ELR (cell line): ENCODE results near the gene SLC16A12.

Experiments
- DNase-seq: peaks from one replicate; pipeline ENCODE4 v3.0.0-alpha.2; 2015; ENCODE audit warnings: low read depth

SLC16A12 gene, protein sequence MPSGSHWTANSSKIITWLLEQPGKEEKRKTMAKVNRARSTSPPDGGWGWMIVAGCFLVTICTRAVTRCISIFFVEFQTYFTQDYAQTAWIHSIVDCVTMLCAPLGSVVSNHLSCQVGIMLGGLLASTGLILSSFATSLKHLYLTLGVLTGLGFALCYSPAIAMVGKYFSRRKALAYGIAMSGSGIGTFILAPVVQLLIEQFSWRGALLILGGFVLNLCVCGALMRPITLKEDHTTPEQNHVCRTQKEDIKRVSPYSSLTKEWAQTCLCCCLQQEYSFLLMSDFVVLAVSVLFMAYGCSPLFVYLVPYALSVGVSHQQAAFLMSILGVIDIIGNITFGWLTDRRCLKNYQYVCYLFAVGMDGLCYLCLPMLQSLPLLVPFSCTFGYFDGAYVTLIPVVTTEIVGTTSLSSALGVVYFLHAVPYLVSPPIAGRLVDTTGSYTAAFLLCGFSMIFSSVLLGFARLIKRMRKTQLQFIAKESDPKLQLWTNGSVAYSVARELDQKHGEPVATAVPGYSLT

DNA sequence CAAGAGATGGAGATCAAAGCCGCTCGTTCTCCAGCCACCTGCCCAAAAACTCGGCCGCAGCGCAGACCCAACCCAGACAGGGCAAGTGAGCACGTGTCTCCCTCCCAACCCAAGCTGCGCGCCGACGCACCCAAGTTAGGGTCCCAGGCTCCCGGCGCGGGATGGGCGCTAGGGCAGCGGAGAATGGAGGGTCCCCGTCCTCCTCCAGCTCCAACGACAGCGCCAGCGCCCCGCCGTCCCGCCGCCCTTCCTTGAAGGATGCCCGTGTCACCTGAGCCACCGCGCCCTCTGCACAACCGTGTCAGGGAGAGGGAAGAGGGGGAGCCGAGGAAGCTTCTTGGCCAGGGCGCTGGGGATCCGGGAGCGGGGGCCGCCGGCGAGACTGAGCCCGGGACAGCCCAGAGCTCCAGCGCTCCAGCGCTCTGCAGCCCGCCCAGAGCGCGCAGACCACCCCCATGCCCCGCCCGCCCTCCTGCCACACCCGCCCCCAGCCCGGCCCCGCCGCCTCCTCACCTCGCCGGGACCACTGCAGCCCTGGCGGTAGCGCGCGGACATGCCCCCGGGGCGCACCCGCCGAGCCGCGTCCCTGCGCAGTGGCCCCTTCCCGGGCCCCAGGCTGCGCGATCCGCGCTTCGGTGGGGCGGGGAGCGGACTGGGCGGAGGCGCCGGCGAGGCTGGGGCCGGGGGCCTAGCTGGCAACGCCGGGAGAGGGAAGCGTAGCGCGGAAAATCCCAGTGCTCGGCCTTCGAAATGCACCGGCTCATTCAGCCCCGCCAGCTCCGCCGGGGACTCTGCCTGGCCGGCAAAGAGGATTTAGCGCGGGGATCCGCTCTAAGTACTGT is at the start of gene SLC16A12:
SLC16A12 (minus strand) TSS at position 424 of the 842 bp plus-strand sequence. CDS start 73,016 bp downstream, outside the sequence.
- DNase-seq = peak; percentile 20

DNA sequence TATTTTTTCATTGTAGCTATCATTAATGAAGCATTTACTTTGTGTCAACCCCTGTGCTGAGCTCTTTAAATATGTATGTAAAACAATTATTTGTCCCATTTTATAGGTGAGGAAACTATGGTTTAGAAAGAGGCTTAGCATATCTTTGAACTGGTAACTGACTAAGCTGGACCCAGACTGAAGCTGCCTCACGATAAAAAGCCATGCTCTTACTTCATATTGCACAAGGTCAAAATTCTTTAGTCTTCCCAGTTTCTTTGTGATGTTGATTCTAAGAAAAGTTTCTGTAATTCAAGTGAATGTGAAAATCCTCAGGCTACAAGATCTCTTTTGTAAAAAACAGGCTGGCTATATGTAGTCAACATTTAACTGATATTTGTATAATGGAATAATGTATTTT is 46.6 kb upstream of the SLC16A12 start:
- DNase-seq = no peak

DNA sequence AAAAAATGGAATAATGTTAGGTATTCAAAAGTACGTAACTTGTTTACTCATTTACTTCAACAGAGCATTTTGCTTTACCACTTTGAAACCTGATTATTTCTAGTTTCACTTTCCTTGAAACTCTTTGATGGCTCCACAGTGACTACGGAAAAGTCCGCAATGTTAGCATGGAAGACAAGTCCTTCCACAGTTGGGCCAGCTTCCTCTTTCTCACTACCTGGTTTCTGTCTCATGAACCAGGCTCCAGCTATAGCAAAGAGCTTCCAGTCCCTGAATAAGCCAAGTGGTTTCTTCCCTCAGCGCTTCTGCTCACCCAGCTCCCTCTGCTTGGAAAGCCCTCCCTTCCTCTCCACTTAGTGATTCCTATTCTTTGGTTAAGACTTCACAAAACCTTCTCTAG is 44.8 kb upstream of the SLC16A12 start:
- no peak for DNase-seq

DNA sequence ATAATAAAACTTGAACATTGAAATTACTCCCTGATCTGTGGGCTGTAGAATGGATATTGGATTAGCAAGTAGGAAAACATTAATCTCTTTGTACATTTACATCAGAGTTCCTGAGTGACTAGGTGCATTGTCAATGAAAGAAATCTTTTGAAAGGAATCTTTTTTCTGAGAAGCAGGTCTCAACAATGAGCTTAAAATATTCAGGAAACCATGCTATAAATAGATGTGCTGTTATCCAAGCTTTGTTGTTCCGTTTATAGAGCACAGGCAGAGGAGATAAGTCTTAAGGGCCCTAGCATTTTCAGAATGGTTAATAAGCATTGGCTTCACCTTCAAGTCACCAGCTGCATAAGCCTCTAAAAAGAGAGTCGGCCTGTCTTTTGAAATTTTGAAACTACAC is 41.3 kb upstream of the SLC16A12 start:
- DNase-seq = no peak

DNA sequence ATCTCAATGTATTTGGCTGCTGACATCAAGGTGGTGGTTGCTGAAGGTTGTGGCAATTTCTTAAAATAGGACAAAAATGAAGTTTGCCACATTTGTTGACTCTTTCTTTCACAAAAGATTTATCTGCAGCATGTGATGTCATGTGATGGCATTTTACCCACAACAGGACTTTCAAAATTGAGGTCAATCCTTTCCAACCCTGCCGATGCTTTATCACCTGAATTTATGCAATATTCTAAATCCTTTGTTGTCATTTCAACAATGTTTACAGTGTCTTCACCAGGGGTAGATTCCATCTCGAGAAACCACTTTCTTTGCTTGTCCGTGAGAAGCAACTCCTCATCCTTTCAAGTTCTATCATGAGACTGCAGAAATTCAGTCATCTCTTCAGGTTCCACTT is 40.6 kb upstream of the SLC16A12 start:
- DNase-seq = no peak

DNA sequence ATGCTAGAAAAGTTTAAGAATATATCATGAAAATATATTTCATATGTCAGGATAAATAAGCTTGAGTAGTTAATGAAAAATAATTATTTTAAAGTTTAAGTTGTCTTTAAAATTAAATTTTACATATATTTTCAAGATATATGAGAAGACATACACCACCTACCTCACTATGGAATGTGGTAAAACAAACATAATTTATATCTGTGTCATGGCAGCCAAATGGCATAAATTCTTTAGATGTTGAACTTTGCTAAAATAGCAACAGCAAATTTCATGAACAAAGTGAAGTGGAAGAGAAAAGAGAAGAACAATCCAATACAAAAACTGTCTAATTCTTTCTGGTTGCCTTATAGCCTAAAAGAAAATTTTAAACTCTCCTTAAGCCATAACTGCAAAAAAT is 39.6 kb upstream of the SLC16A12 start:
- peak; percentile 23 for DNase-seq

DNA sequence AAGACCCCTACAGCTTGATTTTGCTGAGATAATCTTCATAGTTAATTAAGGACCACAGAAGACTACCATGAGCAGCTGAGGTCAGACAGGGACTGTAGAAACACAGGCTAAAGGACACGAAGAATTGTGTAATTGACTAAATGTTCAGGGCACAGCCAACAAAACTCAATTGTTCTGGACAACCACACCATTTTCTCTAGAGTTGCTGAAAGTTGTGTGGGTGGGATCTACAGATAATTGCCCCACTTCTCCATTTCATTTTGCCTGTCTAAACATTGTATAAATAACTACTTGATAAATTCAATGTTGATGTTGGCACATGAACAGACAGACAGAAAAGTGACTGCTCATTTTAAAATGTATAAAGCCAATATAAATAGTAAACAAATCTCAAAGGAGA is 39.0 kb upstream of the SLC16A12 start:
- DNase-seq = no peak

DNA sequence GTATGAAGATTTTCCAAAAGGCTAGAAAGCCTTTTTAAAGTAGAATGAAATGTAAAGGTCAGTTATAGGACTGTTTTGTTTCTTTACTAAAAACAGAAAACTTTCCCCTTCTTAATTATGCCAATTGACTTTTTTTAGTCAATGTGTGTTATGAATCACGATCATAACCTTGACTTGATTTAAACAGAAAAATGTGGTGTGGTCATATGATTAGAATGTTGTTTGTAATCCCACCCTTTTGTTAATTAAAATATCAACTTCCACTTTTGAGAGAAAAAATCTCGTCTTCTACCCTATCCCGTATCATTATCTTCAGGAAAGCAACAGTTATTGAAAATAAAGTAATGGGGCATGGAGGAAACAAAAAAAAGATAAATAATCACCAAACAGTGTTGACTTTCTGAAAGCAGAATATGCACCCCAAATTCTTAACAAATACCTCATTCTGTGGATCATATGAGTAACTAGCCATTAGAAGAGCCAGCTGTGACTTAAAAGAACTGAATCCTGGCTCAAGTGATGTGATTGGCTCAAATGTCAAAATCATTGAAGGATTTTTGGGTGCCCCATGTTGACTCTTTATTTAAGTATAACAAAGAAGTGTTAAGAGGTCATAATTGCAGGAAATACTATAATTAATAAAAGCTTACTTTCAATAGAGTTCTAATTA is 32.3 kb upstream of the SLC16A12 start:
- DNase-seq = no peak

DNA sequence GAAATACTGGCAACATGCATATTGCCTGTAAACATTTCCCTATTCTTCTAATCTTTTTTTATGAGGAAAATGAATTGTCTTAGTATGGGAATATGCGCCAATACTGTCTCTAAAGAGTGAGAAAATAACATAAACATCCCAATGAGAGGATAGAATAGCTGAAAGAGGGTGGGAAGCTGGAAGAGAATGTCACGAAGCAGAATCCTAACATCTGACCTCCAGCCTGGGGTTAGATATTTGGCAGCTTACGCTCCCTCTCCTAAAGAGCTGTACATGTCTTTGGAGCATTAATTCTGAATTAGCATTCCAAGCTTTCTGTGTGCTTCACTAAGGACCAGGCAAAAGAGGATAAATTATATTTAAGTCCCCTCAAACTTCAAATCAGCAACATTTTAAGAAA is 31.6 kb upstream of the SLC16A12 start:
- no peak for DNase-seq

DNA sequence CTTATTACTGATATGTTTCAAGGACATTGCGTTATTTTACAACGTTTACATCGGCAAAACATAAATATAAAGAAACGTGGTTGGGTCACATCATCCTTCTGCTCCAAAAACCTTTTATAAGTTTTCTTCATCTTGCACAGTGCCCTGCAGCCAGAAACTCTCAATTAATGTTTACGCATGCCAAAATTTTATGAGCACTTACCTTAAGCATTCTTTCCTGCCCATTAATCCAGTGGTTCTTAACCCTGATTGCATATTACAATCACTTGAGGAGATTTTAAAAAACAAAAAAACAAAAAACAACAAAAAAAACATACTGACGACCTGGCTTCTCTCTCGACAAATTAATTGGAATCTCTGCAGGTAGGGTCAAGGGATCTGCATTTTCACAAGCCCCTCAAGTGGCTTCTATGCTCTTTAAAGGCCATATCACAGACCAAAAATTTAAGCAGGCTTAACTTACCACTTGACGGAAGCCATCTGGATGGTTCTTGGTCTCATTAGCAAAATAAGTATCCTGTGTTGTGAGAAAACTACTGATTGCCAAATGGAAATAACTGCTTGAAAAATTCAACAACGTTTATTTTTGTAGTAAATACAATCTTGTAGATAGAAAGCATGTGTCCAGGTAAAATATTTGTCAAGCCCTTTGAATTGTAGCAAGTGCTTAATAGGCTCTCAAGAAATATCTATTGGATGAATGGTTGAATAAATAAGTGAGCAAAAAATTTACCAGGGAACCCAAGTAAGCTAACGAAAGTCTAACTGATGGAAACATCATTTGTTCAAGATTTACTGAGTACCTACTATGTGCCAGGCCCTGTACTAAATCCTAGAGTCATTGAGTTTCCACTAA is 30.9 kb upstream of the SLC16A12 start:
- no peak for DNase-seq

DNA sequence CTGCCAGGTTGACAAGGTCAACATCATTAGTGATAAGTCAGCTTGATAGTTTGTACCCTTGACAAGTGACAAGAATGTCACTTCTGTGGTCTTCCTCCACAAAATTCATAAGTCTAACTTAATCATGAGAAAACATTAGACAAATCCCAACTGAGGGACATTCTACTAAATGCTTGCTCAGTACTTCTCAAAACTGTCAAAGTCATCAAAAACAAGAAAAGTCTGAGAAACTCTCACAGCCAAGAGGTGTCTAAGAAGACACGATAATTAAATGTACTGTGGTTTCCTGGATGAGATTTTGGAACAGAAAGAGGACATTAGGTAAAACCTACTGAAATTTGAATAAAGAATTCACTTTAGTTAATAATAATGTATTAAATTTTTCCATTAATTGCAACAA is 29.8 kb upstream of the SLC16A12 start:
- DNase-seq = no peak

DNA sequence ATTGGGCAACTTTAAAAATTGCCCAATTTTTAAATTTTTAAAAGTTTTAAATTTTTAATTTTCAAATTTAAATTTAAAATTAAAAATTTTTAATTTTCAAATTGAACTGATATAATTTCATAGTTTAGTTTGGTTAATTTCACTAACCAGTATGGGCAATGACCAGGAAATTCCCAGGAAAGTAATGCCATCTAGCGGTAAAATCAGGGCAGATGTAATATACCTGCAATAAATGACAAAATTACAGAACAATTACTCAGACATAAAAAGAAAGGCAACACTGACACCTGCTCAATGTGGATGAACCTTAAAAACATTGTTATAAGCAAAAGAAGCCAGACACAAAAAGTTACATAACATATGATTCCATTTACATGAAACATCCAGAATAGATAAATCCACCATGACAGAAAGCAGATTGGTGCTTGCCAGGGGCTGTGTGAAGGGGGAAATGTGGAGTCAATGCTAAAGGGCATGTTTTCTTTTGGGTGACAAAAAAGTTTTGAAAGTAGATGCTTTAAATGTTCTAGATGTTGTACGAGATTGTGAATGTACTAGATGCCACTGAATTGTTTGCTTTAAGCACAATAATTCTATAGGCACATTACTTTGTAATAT is 28.6 kb upstream of the SLC16A12 start:
- peak; percentile 70 for DNase-seq

DNA sequence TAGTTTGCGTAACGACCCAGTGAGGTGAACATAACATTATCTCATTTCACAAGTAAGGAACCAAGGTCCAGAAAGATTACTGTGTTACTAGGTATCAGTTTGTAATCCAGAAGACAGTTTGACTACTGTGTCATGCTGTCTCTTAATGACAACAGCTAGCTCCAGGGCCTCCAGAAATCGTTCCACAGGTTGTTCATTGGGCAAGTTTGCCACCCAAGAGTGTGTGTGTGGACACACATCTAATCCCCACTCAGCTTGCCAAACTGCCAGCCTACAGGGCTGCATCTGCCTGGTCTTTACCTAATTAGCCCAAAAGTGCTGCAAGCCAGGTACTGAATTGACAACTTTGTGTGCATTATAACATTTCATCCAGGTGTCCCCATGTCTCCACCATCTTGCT is 27.9 kb upstream of the SLC16A12 start:
- DNase-seq = no peak

DNA sequence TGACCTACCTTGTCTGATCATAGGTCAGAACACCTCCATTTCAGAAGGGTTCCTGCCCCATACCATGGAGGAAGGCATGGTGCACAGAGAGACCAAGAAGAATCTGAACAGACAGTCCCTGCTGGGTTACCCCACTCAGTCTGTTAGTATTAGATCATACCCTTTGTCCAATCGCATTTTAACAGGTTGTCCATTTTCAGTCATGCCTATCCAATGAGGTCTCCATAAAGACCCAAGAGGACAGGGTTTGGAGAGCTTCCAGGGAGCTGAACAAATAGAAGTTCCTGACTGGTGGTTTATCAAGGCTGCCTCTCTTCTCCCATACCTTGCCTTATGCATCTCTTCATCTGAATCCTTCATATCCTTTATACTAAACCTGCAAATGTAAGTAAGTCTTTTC is 21.2 kb upstream of the SLC16A12 start:
- no peak for DNase-seq

DNA sequence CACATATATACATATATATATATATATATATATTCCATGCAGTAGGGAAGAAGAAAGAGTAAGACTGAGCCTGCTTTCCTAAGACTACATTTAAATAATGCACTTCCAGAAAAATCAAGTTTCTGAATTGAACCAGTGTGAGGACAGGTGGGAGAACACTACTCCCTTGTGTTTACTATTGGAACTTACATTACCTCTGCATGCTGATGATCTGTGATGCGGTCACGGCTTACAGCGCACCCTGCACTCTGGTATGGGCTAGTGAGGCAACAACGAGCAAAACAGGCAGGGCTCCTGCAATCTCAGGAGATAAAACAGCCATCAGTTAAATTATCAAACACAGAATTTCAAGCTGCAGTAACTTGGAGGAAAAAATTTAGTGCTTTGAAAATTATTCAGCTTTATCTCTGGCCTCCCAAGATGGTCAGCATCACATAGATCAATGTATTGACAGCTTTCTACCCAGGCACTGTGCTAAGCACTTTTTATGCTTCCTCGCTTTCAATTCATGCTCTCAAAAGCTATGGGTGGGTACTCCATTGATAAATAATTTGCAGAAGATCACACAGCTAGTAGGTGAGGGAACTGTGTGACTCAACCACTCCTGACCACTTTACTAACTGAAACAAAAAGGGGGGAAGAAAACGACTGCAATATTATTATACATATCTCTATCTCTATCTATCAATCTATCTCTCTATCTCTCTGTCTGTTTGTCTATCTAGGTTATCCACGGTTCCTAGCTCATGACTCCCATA is 20.5 kb upstream of the SLC16A12 start:
- DNase-seq = peak; percentile 51

DNA sequence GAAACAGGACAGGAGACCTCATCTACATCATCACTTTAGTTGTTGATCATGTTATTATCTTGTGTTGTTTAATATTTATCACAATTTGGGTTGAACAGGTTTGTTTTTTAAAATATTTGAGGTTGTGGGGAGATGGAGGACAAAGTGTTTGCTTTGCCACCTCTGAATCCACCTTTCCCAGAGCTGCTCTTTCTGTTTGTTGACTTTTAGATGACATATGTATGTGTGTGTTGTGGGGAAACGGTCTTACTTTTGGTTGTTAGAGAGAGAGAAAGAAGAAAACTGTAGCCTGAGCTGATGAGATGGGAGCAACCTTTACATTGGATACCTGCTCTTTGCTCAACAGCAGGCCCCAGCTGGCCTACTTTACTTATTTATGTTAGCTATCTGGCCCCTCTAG is 19.0 kb upstream of the SLC16A12 start:
- DNase-seq = no peak

DNA sequence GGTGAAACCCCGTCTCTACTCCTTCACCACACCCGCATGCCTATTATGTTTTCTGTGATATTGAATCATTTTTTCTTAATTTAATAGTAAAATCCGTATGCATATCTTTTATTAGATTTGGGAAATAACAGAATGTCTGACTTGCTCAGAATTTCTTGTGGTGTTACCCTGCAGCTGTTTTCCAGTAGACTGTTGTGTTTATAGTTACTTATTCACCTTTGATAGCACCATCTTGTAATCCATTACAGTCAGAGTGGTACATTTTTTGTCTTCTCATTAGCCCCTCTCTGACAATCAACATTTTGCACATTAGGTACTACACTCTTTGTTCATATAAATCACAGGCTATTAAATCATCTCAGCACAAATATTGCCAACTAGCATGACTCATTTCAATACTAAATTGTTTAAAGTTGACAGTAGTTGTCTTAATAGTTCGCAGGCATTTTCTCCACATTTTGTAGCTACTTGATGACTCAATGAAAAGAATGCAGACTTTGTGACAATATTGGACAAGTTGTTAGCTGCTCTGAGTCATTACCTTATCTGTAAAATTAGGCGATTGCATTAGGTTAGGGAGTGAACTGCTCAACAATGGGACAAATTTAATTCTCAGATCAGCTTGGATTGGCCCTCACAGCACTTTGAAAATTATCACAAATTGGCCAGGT is 17.8 kb upstream of the SLC16A12 start:
- DNase-seq = peak; percentile 96

DNA sequence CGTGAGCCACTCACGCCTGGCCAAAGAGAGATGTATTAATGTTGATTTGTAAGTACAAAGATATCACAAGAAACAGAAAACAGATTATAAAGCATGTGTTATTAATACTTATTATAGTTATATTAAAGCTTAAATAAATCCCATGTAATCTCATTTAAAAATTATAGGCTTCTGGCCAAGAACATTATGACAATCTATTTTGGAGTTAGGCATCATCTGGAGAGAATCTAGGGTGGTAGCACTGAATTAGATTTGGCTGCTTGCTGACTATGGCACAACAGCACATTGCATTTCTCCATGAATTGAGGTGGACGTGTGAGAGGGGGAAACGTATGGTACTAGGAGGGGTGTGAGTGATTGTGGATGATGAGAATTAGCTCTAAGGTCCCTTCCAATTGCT is 16.8 kb upstream of the SLC16A12 start:
- no peak for DNase-seq

DNA sequence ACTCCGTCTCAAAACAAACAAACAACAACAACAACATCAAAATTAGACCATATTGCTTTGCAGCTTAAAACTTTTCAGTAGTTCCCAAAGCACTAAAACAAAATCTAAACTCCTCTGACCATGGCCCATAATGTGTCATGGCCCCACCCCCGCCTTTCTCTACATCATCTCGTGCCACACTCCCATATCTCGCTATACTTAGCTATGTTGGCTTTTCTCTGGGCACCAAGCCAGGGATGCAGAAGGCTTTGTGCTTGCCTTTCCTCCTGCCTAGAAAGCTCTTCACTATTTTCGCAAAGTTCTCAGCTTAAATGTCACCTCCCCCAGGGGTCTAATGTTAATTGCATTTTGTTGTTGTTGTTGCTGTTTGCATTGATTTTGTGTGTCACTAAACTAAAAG is 15.1 kb upstream of the SLC16A12 start:
- no peak for DNase-seq

DNA sequence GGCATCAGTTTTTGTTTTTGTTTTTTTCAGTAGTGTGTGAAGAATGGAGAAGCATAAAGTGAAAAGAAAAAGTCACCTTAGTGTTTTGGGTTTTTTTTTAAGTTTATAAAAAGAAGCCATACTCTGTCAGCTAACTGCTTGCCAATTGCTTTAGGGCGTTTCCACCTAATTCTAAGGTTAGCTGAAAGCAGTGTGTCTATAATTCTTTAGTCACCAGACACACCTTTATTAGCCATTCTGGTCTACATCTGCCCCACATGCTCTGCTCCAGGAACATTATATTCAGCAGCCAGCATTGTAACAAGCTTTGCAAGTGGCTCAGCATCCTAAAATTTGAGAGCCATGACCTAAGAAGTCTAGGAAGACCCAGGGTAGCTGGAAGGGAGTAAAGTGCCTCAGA is 14.1 kb upstream of the SLC16A12 start:
- DNase-seq = no peak
